ENCODE measurements around the gene PDE10A.

Gene PDE10A

GRCh38 chr6:165644586-165645266 is 18.3 kb downstream of the PDE10A start:
- Histone ChIP-seq H3K27me3 (ENCODE audit: low read length) (no peaks in the 10 kb centered on the region), H3K4me2 (ENCODE audit: low read depth, low read length, poor library complexity, severe bottlenecking) (no peak overlapping the region), H3K36me3 (ENCODE audit: low read length) (no peaks in the 10 kb centered on the region), H2AFZ (ENCODE audit: low read depth, low read length, severe bottlenecking) (no peak overlapping the region), H3K4me3 (ENCODE audit: insufficient read depth, low read length, poor library complexity, severe bottlenecking) (no peak overlapping the region), H3K27ac (ENCODE audit: low read depth, low read length) (no peak overlapping the region), H3K9me2 (replicated peaks; ENCODE audit: insufficient read depth, low read length) (no peaks in the 10 kb centered on the region), H4K20me1 (ENCODE audit: low read depth, low read length) (no peaks in the 10 kb centered on the region), H3K9ac (ENCODE audit: low read length) (no peak overlapping the region), H3F3A (ENCODE audit: insufficient read depth) (no peaks in the 10 kb centered on the region), H3K79me2 (ENCODE audit: insufficient read depth, low read length) (no peaks in the 10 kb centered on the region), H3K9me3 (ENCODE audit: insufficient read depth, low read length) (no peaks in the 10 kb centered on the region)
- TF ChIP-seq EZH2phosphoT487 (conservative IDR thresholded peaks at IDR 0.05; ENCODE audit: low read length) (no peak), CTCF (IDR thresholded peaks at IDR 0.05; ENCODE audit: insufficient read depth, low read length, poor library complexity, severe bottlenecking) (no peak)

GRCh38 chr6:165643015-165643414 is 20.0 kb downstream of the PDE10A start:
- no peaks in the 10 kb centered on the region for H3F3A ChIP-seq (ENCODE audit: insufficient read depth)
- no peak overlapping the region for H2AFZ ChIP-seq (ENCODE audit: low read depth, low read length, severe bottlenecking)
- no peaks in the 10 kb centered on the region for H3K27me3 ChIP-seq (ENCODE audit: low read length)
- no peak overlapping the region for H3K27ac ChIP-seq (ENCODE audit: low read depth, low read length)
- TF ChIP-seq CTCF (IDR thresholded peaks at IDR 0.05; ENCODE audit: insufficient read depth, low read length, poor library complexity, severe bottlenecking) (no peak), EZH2phosphoT487 (conservative IDR thresholded peaks at IDR 0.05; ENCODE audit: low read length) (no peak)
- no peak overlapping the region for H3K9ac ChIP-seq (ENCODE audit: low read length)
- no peak overlapping the region for H3K4me3 ChIP-seq (ENCODE audit: insufficient read depth, low read length, poor library complexity, severe bottlenecking)
- no peaks in the 10 kb centered on the region for H3K79me2 ChIP-seq (ENCODE audit: insufficient read depth, low read length)
- no peaks in the 10 kb centered on the region for H3K36me3 ChIP-seq (ENCODE audit: low read length)
- no peaks in the 10 kb centered on the region for H4K20me1 ChIP-seq (ENCODE audit: low read depth, low read length)
- H3K4me2 ChIP-seq (ENCODE audit: low read depth, low read length, poor library complexity, severe bottlenecking) = no peak overlapping the region
- no peaks in the 10 kb centered on the region for H3K9me2 ChIP-seq (replicated peaks; ENCODE audit: insufficient read depth, low read length)
- H3K9me3 ChIP-seq (ENCODE audit: insufficient read depth, low read length) = no peaks in the 10 kb centered on the region

- Histone ChIP-seq H3K9ac (ENCODE audit: low read length) (no peak overlapping the region), H3K9me3 (ENCODE audit: insufficient read depth, low read length) (no peaks in the 10 kb centered on the region), H3K27me3 (ENCODE audit: low read length) (no peaks in the 10 kb centered on the region), H3K27ac (ENCODE audit: low read depth, low read length) (no peak overlapping the region), H3K36me3 (ENCODE audit: low read length) (no peaks in the 10 kb centered on the region), H3K9me2 (replicated peaks; ENCODE audit: insufficient read depth, low read length) (no peaks in the 10 kb centered on the region), H3K79me2 (ENCODE audit: insufficient read depth, low read length) (no peaks in the 10 kb centered on the region), H3F3A (ENCODE audit: insufficient read depth) (no peaks in the 10 kb centered on the region), H3K4me3 (ENCODE audit: insufficient read depth, low read length, poor library complexity, severe bottlenecking) (no peak overlapping the region), H4K20me1 (ENCODE audit: low read depth, low read length) (no peaks in the 10 kb centered on the region), H3K4me2 (ENCODE audit: low read depth, low read length, poor library complexity, severe bottlenecking) (no peak overlapping the region), H2AFZ (ENCODE audit: low read depth, low read length, severe bottlenecking) (no peak overlapping the region)
- TF ChIP-seq CTCF (IDR thresholded peaks at IDR 0.05; ENCODE audit: insufficient read depth, low read length, poor library complexity, severe bottlenecking) (no peak), EZH2phosphoT487 (conservative IDR thresholded peaks at IDR 0.05; ENCODE audit: low read length) (no peak)
Observed at GRCh38 chr6:165641672-165642156, 21.3 kb downstream of the PDE10A start.
